ENCODE results near the gene MEG3.

DNA sequence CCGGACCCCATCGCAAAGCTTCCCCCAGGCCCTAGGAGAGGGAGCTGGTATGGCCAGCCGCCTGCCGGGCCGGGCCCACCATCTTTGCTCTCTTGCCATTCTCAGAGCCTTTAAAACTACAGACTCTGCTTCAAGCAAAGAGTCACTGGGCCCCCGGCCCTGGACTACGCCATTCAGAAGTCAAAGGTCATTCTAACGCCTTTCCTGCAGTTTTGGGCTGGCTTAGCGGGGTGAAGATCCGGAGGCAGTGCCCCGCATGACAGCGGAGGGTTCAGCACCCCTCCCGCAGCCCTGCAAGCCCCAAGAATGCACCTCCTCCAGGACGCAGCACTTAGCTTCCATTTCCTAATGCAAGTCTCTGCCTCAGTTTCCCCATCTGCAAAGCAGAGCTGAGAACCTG, 38.3 kb upstream of the MEG3 start:
- TF ChIP-seq, protein P1, sequence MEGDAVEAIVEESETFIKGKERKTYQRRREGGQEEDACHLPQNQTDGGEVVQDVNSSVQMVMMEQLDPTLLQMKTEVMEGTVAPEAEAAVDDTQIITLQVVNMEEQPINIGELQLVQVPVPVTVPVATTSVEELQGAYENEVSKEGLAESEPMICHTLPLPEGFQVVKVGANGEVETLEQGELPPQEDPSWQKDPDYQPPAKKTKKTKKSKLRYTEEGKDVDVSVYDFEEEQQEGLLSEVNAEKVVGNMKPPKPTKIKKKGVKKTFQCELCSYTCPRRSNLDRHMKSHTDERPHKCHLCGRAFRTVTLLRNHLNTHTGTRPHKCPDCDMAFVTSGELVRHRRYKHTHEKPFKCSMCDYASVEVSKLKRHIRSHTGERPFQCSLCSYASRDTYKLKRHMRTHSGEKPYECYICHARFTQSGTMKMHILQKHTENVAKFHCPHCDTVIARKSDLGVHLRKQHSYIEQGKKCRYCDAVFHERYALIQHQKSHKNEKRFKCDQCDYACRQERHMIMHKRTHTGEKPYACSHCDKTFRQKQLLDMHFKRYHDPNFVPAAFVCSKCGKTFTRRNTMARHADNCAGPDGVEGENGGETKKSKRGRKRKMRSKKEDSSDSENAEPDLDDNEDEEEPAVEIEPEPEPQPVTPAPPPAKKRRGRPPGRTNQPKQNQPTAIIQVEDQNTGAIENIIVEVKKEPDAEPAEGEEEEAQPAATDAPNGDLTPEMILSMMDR (IDR thresholded peaks at IDR 0.05): no peak
- TF ChIP-seq POLR2A (IDR thresholded peaks at IDR 0.05): no peak
